C1 segment of cervical spinal cord (tissue), 14 donors: ENCODE results near the gene NOXO1.
"Not testable (repeated sequence)": the region's sequence is repeated elsewhere in the genome, so short reads cannot be mapped to it uniquely, and the experiment has no call there.

Experiments
- DNase-seq, 14 donors: peaks; one replicate each; lab custom pipeline; 2025; lab: John Stamatoyannopoulos, UW

The NOXO1 gene

GRCh38 chr16:1981398-1981836, at the start of gene NOXO1:
Gene NOXO1, minus strand, starts transcription at chr16:1981469. Its CDS starts 290 bp downstream, at chr16:1981179.
- no peak for DNase-seq

- no peak for DNase-seq
These were observed 48.8 kb upstream of the NOXO1 start for GRCh38 chr16:2030036-2030435.

GRCh38 chr16:2029350-2029749, 48.1 kb upstream of the NOXO1 start:
- no peak for DNase-seq

GRCh38 chr16:2028620-2029220, 47.5 kb upstream of the NOXO1 start:
- DNase-seq = no peak

- DNase-seq = no peak
These were observed 46.9 kb upstream of the NOXO1 start for GRCh38 chr16:2028146-2028545.

GRCh38 chr16:2027024-2028010, 46.0 kb upstream of the NOXO1 start:
- DNase-seq = peak in 1 of 14 donors; percentile 45

- DNase-seq = peak in 2 of 14 donors; percentile 16 to 47
These were observed 45.3 kb upstream of the NOXO1 start, which contains the start of gene NHERF2 for GRCh38 chr16:2026461-2027023. Gene NHERF2, plus strand, starts transcription at chr16:2026902. Its CDS starts 104 bp downstream, at chr16:2027006.

- DNase-seq = no peak
These were observed 44.7 kb upstream of the NOXO1 start for GRCh38 chr16:2025878-2026460.

- no peak for DNase-seq
These were observed 44.0 kb upstream of the NOXO1 start for GRCh38 chr16:2025251-2025650.

- DNase-seq = no peak
These were observed 42.8 kb upstream of the NOXO1 start for GRCh38 chr16:2024032-2024420.

GRCh38 chr16:2023092-2024031, 42.1 kb upstream of the NOXO1 start:
- peak; percentile 41 to 94 (median 84) for DNase-seq

- peak in 1 of 14 donors; percentile 52 for DNase-seq
These were observed 41.4 kb upstream of the NOXO1 start for GRCh38 chr16:2022723-2023091.

GRCh38 chr16:2019921-2020831, 38.9 kb upstream of the NOXO1 start:
- no peak for DNase-seq

GRCh38 chr16:2019518-2019920, 38.2 kb upstream of the NOXO1 start, which contains the start of gene NPW:
Gene NPW, plus strand, starts transcription at chr16:2019785.
- DNase-seq = no peak

GRCh38 chr16:2016407-2016922, 35.2 kb upstream of the NOXO1 start:
- DNase-seq = no peak

- DNase-seq = no peak
These were observed 34.6 kb upstream of the NOXO1 start for GRCh38 chr16:2015947-2016208.

- no peak for DNase-seq
These were observed 34.1 kb upstream of the NOXO1 start for GRCh38 chr16:2015117-2015946.

- DNase-seq = no peak
These were observed 32.3 kb upstream of the NOXO1 start for GRCh38 chr16:2013527-2013926.

- not testable (repeated sequence) for DNase-seq
These were observed 30.5 kb upstream of the NOXO1 start for GRCh38 chr16:2011726-2012125.
